Naive thymus-derived CD4-positive, alpha-beta T cell (primary cell): ENCODE measurements around the gene CIDEB. TPM values are rescaled to one million over a fixed set of nuclear protein-coding genes. Genes with fewer than 3 reads are reported as not detected.

Experiments used
- ATAC-seq: fragments of 150-1000 bp; cut with Tn5 transposase; 2 replicates; pipeline ENCODE4 v1.10.0; 2021; ENCODE audit warnings: mild to moderate bottlenecking, moderate library complexity
- CTCF ChIA-PET: fragments of 350-600 bp; sonication (Branson Sonifier 250); formaldehyde crosslinking; loops from one replicate; lab custom pipeline; 2021; ENCODE audit warnings: antibody characterized with exemption; lab: Charles Lee
- POLR2A ChIA-PET: fragments of 350-600 bp; sonication (Branson Sonifier 250); formaldehyde crosslinking; loops from one replicate; lab custom pipeline; 2021; ENCODE audit warnings: antibody characterized with exemption, inconsistent platforms; lab: Charles Lee
- DNase-seq, 9 donors: peaks; one replicate each; pipeline versions ENCODE4 v3.0.0 to v3.0.0-alpha.2; 2020 to 2022; ENCODE audit warnings: mixed read lengths in 1 of 9
- H3K27ac ChIP-seq: one replicate; pipeline ENCODE4 v1.7.0; 2013; ENCODE audit warnings: mild to moderate bottlenecking, low read depth, low read length, moderate library complexity
- H3K27me3 ChIP-seq, 2 donors: one replicate each; pipeline ENCODE4 v1.7.0; 2013; ENCODE audit warnings: low read length in 2 of 2, mild to moderate bottlenecking in 2 of 2, moderate library complexity in 2 of 2; ENCODE audit not compliant: control insufficient read depth in 2 of 2, insufficient read depth in 2 of 2
- H3K36me3 ChIP-seq, 3 experiments: 1 replicate in 2 of 3; 2 replicates in 1 of 3; pipeline ENCODE4 v1.7.0; 2013; ENCODE audit warnings: low read length in 3 of 3, mild to moderate bottlenecking in 3 of 3, moderate library complexity in 1 of 3; ENCODE audit not compliant: insufficient read depth in 3 of 3, control insufficient read depth in 2 of 3
- H3K4me1 ChIP-seq, 2 donors: one replicate each; pipeline ENCODE4 v1.7.0; 2013; ENCODE audit warnings: low read length in 2 of 2, mild to moderate bottlenecking in 2 of 2, moderate library complexity in 1 of 2; ENCODE audit not compliant: control insufficient read depth in 2 of 2, insufficient read depth in 2 of 2
- H3K4me3 ChIP-seq: 2 replicates; pipeline ENCODE4 v1.7.0; 2013; ENCODE audit warnings: mild to moderate bottlenecking, low read length
- H3K9me3 ChIP-seq, 3 experiments: 1 replicate in 2 of 3; 2 replicates in 1 of 3; pipeline ENCODE4 v1.7.0; 2013; ENCODE audit warnings: low read length in 3 of 3; ENCODE audit not compliant: control insufficient read depth in 2 of 3
- H3K27ac Mint-ChIP-seq, 9 donors: one replicate each; pipeline ENCODE4 v1.8.0; 2020 to 2022; ENCODE audit warnings: mixed read lengths in 9 of 9, mild to moderate bottlenecking in 8 of 9, moderate library complexity in 5 of 9, inconsistent platforms in 2 of 9
- H3K27me3 Mint-ChIP-seq, 5 donors: one replicate each; pipeline ENCODE4 v1.8.0; 2021 to 2022; ENCODE audit warnings: mixed read lengths in 5 of 5, mild to moderate bottlenecking in 1 of 5
- H3K36me3 Mint-ChIP-seq, 5 donors: one replicate each; pipeline ENCODE4 v1.8.0; 2020 to 2022; ENCODE audit warnings: mixed read lengths in 5 of 5, mild to moderate bottlenecking in 3 of 5, inconsistent platforms in 1 of 5
- H3K4me1 Mint-ChIP-seq, 7 donors: one replicate each; pipeline ENCODE4 v1.8.0; 2020 to 2022; ENCODE audit warnings: mixed read lengths in 7 of 7, mild to moderate bottlenecking in 3 of 7, inconsistent platforms in 1 of 7
- H3K4me3 Mint-ChIP-seq, 10 donors: one replicate each; pipeline ENCODE4 v1.8.0; 2020 to 2022; ENCODE audit warnings: mild to moderate bottlenecking in 10 of 10, mixed read lengths in 10 of 10, moderate library complexity in 6 of 10, inconsistent platforms in 2 of 10
- H3K9me3 Mint-ChIP-seq, 11 donors: one replicate each; pipeline ENCODE4 v1.8.0; 2020 to 2022; ENCODE audit warnings: mixed read lengths in 11 of 11, mild to moderate bottlenecking in 4 of 11, inconsistent platforms in 1 of 11, moderate library complexity in 1 of 11
- intact Hi-C, 2 donors: fragments of 100-400 bp; cut with micrococcal nuclease; formaldehyde crosslinking; loops; one replicate each; pipeline ENCODE4 v1.15.1; 2023
- polyA plus RNA-seq, 2 donors: library from polyadenylated mRNA; unstranded; fragments of 300-500 nt; fragmentation: Illumina TruSeq; gene quantifications; one replicate each; pipeline ENCODE4 v1.2.3, GENCODE V29; 2021
- total RNA-seq, 6 experiments: library from RNA in 5 of 6; stranded (reverse) in 5 of 6; gene quantifications; 1 replicate in 5 of 6; 2 replicates in 1 of 6; pipeline ENCODE4 v1.2.3 and lab custom pipeline; 2021 to 2026

Gene CIDEB
- total and polyA plus RNA-seq, 7 experiments from 2014 or later = 16.4 to 31.5 (median 19.3) TPM

- H3K36me3 Mint-ChIP-seq = peaks cover 0 to 6% (median 0%) of the 10 kb centered on the region in 5 donors
- no peaks in the 10 kb centered on the region for H3K27me3 Mint-ChIP-seq
- H3K4me3 ChIP-seq = no peak overlapping the region
- H3K4me1 ChIP-seq = peaks cover 6 to 25% of the 10 kb centered on the region in 2 donors
- no peak overlapping the region for H3K27ac ChIP-seq
- H3K4me1 Mint-ChIP-seq = peaks cover 40 to 51% (median 45%) of the 10 kb centered on the region in 7 donors
- ChIA-PET POLR2A (interaction anchor here (0.5 to 2.0 kb wide), 4 partner anchors 18 to 164 kb away, joined by 3 to 7 read pairs (median 4); partner anchors contain the start of genes DCAF11, DHRS1, NOP9 and NRL), CTCF (interaction anchor here (0.6 to 2.5 kb wide), 2 partner anchors 20 to 136 kb away, joined by 3 to 17 read pairs; partner anchors contain the start of genes DHRS1 and NOP9)
- ATAC-seq (no peak), DNase-seq (no peak)
- peak overlapping the region in 6 of 10 donors; percentile 4 to 51 (median 14) for H3K4me3 Mint-ChIP-seq
- no peaks in the 10 kb centered on the region for H3K9me3 ChIP-seq
- no peaks in the 10 kb centered on the region for H3K36me3 ChIP-seq
- peaks cover 0 to 3% (median 0%) of the 10 kb centered on the region in 11 donors for H3K9me3 Mint-ChIP-seq
- no peaks in the 10 kb centered on the region for H3K27me3 ChIP-seq
- intact Hi-C loops = no loop called here
- H3K27ac Mint-ChIP-seq = peak overlapping the region; percentile 5 to 85 (median 63)
Observed at GRCh38 chr14:24278424-24278823, 29.4 kb downstream of the CIDEB start.

- Mint-ChIP-seq H3K4me1 (peaks cover 46 to 56% (median 48%) of the 10 kb centered on the region in 7 donors), H3K36me3 (peaks cover 0 to 6% (median 0%) of the 10 kb centered on the region in 5 donors), H3K27me3 (no peaks in the 10 kb centered on the region), H3K9me3 (peaks cover 0 to 3% (median 0%) of the 10 kb centered on the region in 11 donors), H3K27ac (peak overlapping the region in 4 of 9 donors; percentile 38 to 85 (median 70)), H3K4me3 (no peak overlapping the region)
- peak; percentile 59 for ATAC-seq
- intact Hi-C loops = no loop called here
- no peaks in the 10 kb centered on the region for H3K36me3 ChIP-seq
- no peaks in the 10 kb centered on the region for H3K27me3 ChIP-seq
- peaks cover 7 to 27% of the 10 kb centered on the region in 2 donors for H3K4me1 ChIP-seq
- no peak overlapping the region for H3K27ac ChIP-seq
- DNase-seq = no peak
- H3K9me3 ChIP-seq = no peaks in the 10 kb centered on the region
- ChIA-PET CTCF (interaction anchor here (0.7 kb wide), 2 partner anchors 19 to 29 kb away, joined by 3 to 4 read pairs; no protein-coding TSS in a partner anchor), POLR2A (interaction anchor here (0.5 to 1.5 kb wide), 5 partner anchors 20 to 163 kb away, joined by 3 to 4 read pairs (median 3); partner anchors contain the start of genes DCAF11, DHRS1, NOP9 and NRL)
- no peak overlapping the region for H3K4me3 ChIP-seq
Observed at GRCh38 chr14:24277606-24278321, 30.0 kb downstream of the CIDEB start.

GRCh38 chr14:24277071-24277470 lies 30.7 kb downstream of the CIDEB start:
- H3K4me1 Mint-ChIP-seq = peaks cover 53 to 63% (median 55%) of the 10 kb centered on the region in 7 donors
- intact Hi-C loops = no loop called here
- Histone ChIP-seq H3K27ac (no peak overlapping the region), H3K36me3 (no peaks in the 10 kb centered on the region), H3K9me3 (no peaks in the 10 kb centered on the region), H3K4me1 (peaks cover 14 to 34% of the 10 kb centered on the region in 2 donors), H3K4me3 (no peak overlapping the region), H3K27me3 (no peaks in the 10 kb centered on the region)
- ATAC-seq = no peak
- H3K27ac Mint-ChIP-seq = peak overlapping the region in 5 of 9 donors; percentile 4 to 74 (median 40)
- DNase-seq = no peak
- H3K4me3 Mint-ChIP-seq = peak overlapping the region in 2 of 10 donors; percentile 6 to 50
- ChIA-PET CTCF (interaction anchor here (0.7 kb wide), 2 partner anchors 20 to 30 kb away, joined by 3 to 4 read pairs; no protein-coding TSS in a partner anchor), POLR2A (interaction anchor here (1.5 to 2.2 kb wide), 3 partner anchors 20 to 35 kb away, joined by 3 to 6 read pairs (median 3); partner anchors contain the start of genes DHRS1, NOP9 and TINF2)
- no peaks in the 10 kb centered on the region for H3K27me3 Mint-ChIP-seq
- peaks cover 0 to 6% (median 0%) of the 10 kb centered on the region in 5 donors for H3K36me3 Mint-ChIP-seq
- H3K9me3 Mint-ChIP-seq = peaks cover 0 to 3% (median 0%) of the 10 kb centered on the region in 11 donors

DNA sequence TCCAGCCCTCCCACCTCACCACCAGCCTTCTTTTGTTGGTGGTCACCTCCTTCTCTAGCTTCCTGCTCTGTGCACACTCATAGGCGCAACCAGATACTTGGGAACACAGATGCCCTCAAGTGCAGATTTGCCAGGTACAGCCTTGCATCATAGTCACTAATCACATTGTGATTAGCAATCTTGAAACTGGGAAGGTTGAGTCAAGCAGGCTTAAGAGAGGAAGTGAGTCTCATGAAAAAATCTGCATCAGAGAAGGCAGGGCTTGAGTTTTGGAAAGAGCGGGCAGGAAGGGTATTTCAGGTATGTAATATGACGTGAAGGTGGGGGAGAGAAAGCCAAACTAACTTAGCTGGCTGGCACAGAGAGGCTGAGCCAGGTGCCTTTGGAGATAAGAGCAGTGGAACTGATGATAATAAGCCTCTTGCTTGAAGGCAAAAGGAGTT lies 33.7 kb downstream of the CIDEB start:
- Histone ChIP-seq H3K36me3 (peaks cover 0 to 8% (median 0%) of the 10 kb centered on the region in 3 experiments), H3K4me3 (no peak overlapping the region), H3K27me3 (no peaks in the 10 kb centered on the region), H3K4me1 (peaks cover 18 to 28% of the 10 kb centered on the region in 2 donors), H3K9me3 (no peaks in the 10 kb centered on the region), H3K27ac (peak overlapping the region; percentile 98)
- DNase-seq (peak in 8 of 9 donors; percentile 46 to 85 (median 65)), ATAC-seq (peak; percentile 16)
- Mint-ChIP-seq H3K27ac (peak overlapping the region; percentile 75 to 100 (median 97)), H3K4me3 (peak overlapping the region; percentile 2 to 84 (median 36)), H3K4me1 (peaks cover 44 to 65% (median 56%) of the 10 kb centered on the region in 7 donors), H3K36me3 (peaks cover 0 to 9% (median 0%) of the 10 kb centered on the region in 5 donors), H3K27me3 (no peaks in the 10 kb centered on the region), H3K9me3 (peaks cover 0 to 3% (median 0%) of the 10 kb centered on the region in 11 donors)
- CTCF ChIA-PET = interaction anchor here (0.9 to 1.4 kb wide), 4 partner anchors 21 to 113 kb away, joined by 3 to 4 read pairs (median 4); partner anchors contain the start of genes CIDEB and IRF9
- intact Hi-C loops = loop anchor here (5.0 kb wide), 2 partner anchors 38 to 707 kb away; partner anchors contain the start of genes AP1G2 (in 1 of the 2), LTB4R (in 1 of the 2) and LTB4R2 (in 1 of the 2)
- POLR2A ChIA-PET = interaction anchor here (0.7 to 1.2 kb wide), 9 partner anchors 26 to 160 kb away, joined by 3 to 5 read pairs (median 4); partner anchors contain the start of genes DCAF11, KHNYN, LTB4R and NOP9

DNA sequence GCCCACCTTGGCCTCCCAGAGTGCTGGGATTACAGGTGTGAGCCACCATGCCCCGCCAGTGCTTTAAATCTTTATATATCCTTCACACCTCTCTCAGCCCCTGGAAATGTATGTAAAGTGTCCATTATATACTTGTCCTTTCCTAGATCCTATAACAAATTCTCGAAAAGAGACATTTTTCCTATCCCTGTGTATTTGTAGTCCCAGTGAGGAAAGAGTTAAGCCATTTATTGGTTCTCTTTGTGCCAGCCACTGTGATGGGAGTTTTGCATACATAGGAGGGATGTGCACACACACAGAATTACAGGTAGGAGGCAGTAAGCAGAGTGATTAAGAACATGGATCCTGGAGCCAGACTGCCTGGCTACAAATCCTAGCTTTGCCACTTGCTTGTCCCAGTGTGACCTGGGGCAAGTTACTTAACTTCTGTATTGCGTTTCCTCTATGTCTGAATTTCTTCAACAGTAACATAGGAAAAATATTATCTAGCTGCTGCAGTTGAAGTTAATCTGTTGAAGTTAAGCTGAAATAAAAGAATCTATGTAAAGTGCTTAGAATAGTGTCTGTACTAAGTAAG lies 34.3 kb downstream of the CIDEB start:
- ATAC-seq (no peak), DNase-seq (no peak)
- Histone ChIP-seq H3K27me3 (no peaks in the 10 kb centered on the region), H3K9me3 (no peaks in the 10 kb centered on the region), H3K4me3 (no peak overlapping the region), H3K36me3 (peaks cover 0 to 14% (median 0%) of the 10 kb centered on the region in 3 experiments), H3K27ac (peak overlapping the region; percentile 98), H3K4me1 (peaks cover 17 to 23% of the 10 kb centered on the region in 2 donors)
- Mint-ChIP-seq H3K27ac (peak overlapping the region; percentile 75 to 100 (median 97)), H3K9me3 (peaks cover 0 to under 1% (median 0%) of the 10 kb centered on the region in 11 donors), H3K4me1 (peaks cover 39 to 59% (median 50%) of the 10 kb centered on the region in 7 donors), H3K36me3 (peaks cover 0 to 9% (median 0%) of the 10 kb centered on the region in 5 donors), H3K27me3 (no peaks in the 10 kb centered on the region), H3K4me3 (peak overlapping the region in 7 of 10 donors; percentile 24 to 84 (median 36))
- intact Hi-C loops = loop anchor here (5.0 kb wide), 2 partner anchors 39 to 706 kb away; partner anchors contain the start of genes AP1G2 (in 1 of the 2), LTB4R (in 1 of the 2) and LTB4R2 (in 1 of the 2)
- POLR2A ChIA-PET = interaction anchor here (0.7 to 1.2 kb wide), 10 partner anchors 27 to 159 kb away, joined by 3 to 5 read pairs (median 4); partner anchors contain the start of genes DCAF11, GMPR2, KHNYN and LTB4R
- CTCF ChIA-PET = interaction anchor here (0.7 to 1.4 kb wide), 5 partner anchors 21 to 209 kb away, joined by 3 to 4 read pairs (median 4); partner anchors contain the start of genes CIDEB and IRF9
